SW 1271 (cell line): Measurements from ENCODE around the gene ZNF598.
"Not testable (repeated sequence)": the region's sequence is repeated elsewhere in the genome, so short reads cannot be mapped to it uniquely, and the experiment has no call there.

Experiments
- DNase-seq, 2 experiments: peaks; one replicate each; lab custom pipeline; 2025; lab: John Stamatoyannopoulos, UW

The ZNF598 gene

GRCh38 chr16:2027024-2028010, 17.7 kb upstream of the ZNF598 start:
- DNase-seq: no peak

- no peak for DNase-seq
Measured at GRCh38 chr16:2026461-2027023, 16.9 kb upstream of the ZNF598 start, which contains the start of gene NHERF2. Gene NHERF2, plus strand, starts transcription at chr16:2026902. Its CDS starts 104 bp downstream, at chr16:2027006.

GRCh38 chr16:2025878-2026460, 16.3 kb upstream of the ZNF598 start:
- no peak for DNase-seq

- no peak for DNase-seq
Measured at GRCh38 chr16:2025251-2025650, 15.6 kb upstream of the ZNF598 start.

- no peak for DNase-seq
Measured at GRCh38 chr16:2024032-2024420, 14.4 kb upstream of the ZNF598 start.

- DNase-seq: peak in 1 of 2 experiments; percentile 60
Measured at GRCh38 chr16:2023092-2024031, 13.7 kb upstream of the ZNF598 start.

GRCh38 chr16:2022723-2023091, 13.1 kb upstream of the ZNF598 start:
- DNase-seq: no peak

- no peak for DNase-seq
Measured at GRCh38 chr16:2019921-2020831, 10.6 kb upstream of the ZNF598 start.

- DNase-seq: no peak
Measured at GRCh38 chr16:2019518-2019920, 9.9 kb upstream of the ZNF598 start, which contains the start of gene NPW. Gene NPW, plus strand, starts transcription at chr16:2019785.

GRCh38 chr16:2016407-2016922, 6.8 kb upstream of the ZNF598 start:
- DNase-seq: no peak

GRCh38 chr16:2015947-2016208, 6.3 kb upstream of the ZNF598 start:
- no peak for DNase-seq

- DNase-seq: no peak
Measured at GRCh38 chr16:2015117-2015946, 5.7 kb upstream of the ZNF598 start.

GRCh38 chr16:2013527-2013926, 3.9 kb upstream of the ZNF598 start:
- DNase-seq: no peak

- not testable (repeated sequence) for DNase-seq
Measured at GRCh38 chr16:2011726-2012125, 2.1 kb upstream of the ZNF598 start.

- DNase-seq: no peak
Measured at GRCh38 chr16:2009164-2009711, 383 bp downstream of the ZNF598 start.

- no peak for DNase-seq
Measured at GRCh38 chr16:2008631-2009163, 924 bp downstream of the ZNF598 start.

- DNase-seq: no peak
Measured at GRCh38 chr16:2008009-2008526, 1.6 kb downstream of the ZNF598 start.

- DNase-seq: no peak
Measured at GRCh38 chr16:2007081-2007836, 2.4 kb downstream of the ZNF598 start.
